Skin of body (tissue), 3 donors: Measurements from ENCODE around the gene ATP13A1. TPM values are rescaled to one million over a fixed set of nuclear protein-coding genes. Genes with fewer than 3 reads are reported as not detected.
"Not testable (repeated sequence)": the region's sequence is repeated elsewhere in the genome, so short reads cannot be mapped to it uniquely, and the experiment has no call there.

Experiments used
- DNase-seq: peaks from one replicate; lab custom pipeline; 2025; lab: John Stamatoyannopoulos, UW
- small RNA-seq: library from RNA; depleted of rRNA; stranded (forward); fragments of <200 nt; gene quantifications from one replicate; pipeline ENCODE3, GENCODE V24; 2014; ENCODE audit warnings: low replicate concordance
- total RNA-seq: library from RNA; depleted of rRNA; stranded (reverse); fragments of >200 nt; gene quantifications from one replicate; pipeline ENCODE4 v1.2.3, GENCODE V29; 2014

The ATP13A1 gene
- total RNA-seq, 1 donor from 2014 or later: 18.9 TPM

GRCh38 chr19:19623383-19623782 lies 40.1 kb downstream of the ATP13A1 start:
- DNase-seq: no peak

GRCh38 chr19:19619849-19620210 lies 43.6 kb downstream of the ATP13A1 start:
- DNase-seq: no peak

GRCh38 chr19:19619181-19619848 lies 44.2 kb downstream of the ATP13A1 start:
- no peak for DNase-seq

- DNase-seq: peak; percentile 91
These were observed 45.0 kb downstream of the ATP13A1 start, which contains the start of gene PBX4 for GRCh38 chr19:19618219-19619051. TSS of gene PBX4 (minus strand) at chr19:19618687. CDS start at chr19:19618629, 58 bp downstream.

GRCh38 chr19:19615086-19615485 lies 48.4 kb downstream of the ATP13A1 start:
- no peak for DNase-seq

- DNase-seq: no peak
These were observed 50.0 kb downstream of the ATP13A1 start for GRCh38 chr19:19613506-19613905.

- DNase-seq: no peak
These were observed 52.9 kb downstream of the ATP13A1 start for GRCh38 chr19:19610376-19611202.

GRCh38 chr19:19606686-19607085 lies 56.8 kb downstream of the ATP13A1 start:
- DNase-seq: not testable (repeated sequence)

- DNase-seq: no peak
These were observed 57.5 kb downstream of the ATP13A1 start for GRCh38 chr19:19606021-19606420.

- DNase-seq: no peak
These were observed 60.7 kb downstream of the ATP13A1 start for GRCh38 chr19:19602713-19603324.

GRCh38 chr19:19602136-19602712 lies 61.3 kb downstream of the ATP13A1 start:
- DNase-seq: no peak

GRCh38 chr19:19600793-19601330 lies 62.6 kb downstream of the ATP13A1 start:
- DNase-seq: no peak

- DNase-seq: not testable (repeated sequence)
These were observed 64.6 kb downstream of the ATP13A1 start for GRCh38 chr19:19598728-19599451.

- no peak for DNase-seq
These were observed 65.6 kb downstream of the ATP13A1 start for GRCh38 chr19:19597809-19598306.

Small RNA genes within 50 kb of the gene (small RNA-seq; reads per million reads assigned to genes)
- not detected for gene AC011458.2

Other genes with a start within 250 kb of the ATP13A1 start
- gene TSSK6, start 148.1 kb downstream of the ATP13A1 start, total RNA-seq: 0.39 TPM
- 102 TPM for gene NDUFA13, start 147.5 kb downstream of the ATP13A1 start, total RNA-seq
- gene YJEFN3, start 134.8 kb downstream of the ATP13A1 start, total RNA-seq: 0.69 TPM
- gene CILP2, start 125.4 kb downstream of the ATP13A1 start, total RNA-seq: 0.49 TPM
- gene PBX4, start 45.0 kb downstream of the ATP13A1 start, total RNA-seq: 5.0 TPM
- gene LPAR2, start 35.5 kb downstream of the ATP13A1 start, total RNA-seq: 4.9 TPM
- 7.2 TPM for gene GMIP, start 20.0 kb downstream of the ATP13A1 start, total RNA-seq
- gene ZNF101, start 5.2 kb upstream of the ATP13A1 start, total RNA-seq: 5.7 TPM
- gene ZNF14, start 69.4 kb upstream of the ATP13A1 start, total RNA-seq: 13.8 TPM
- 29.6 TPM for gene ZNF506, start 158.1 kb upstream of the ATP13A1 start, total RNA-seq
- 9.5 TPM for gene ZNF253, start 202.2 kb upstream of the ATP13A1 start, total RNA-seq
- gene ZNF93, start 237.3 kb upstream of the ATP13A1 start, total RNA-seq: 11.8 TPM